Activated CD4-positive, alpha-beta memory T cell treated with anti-CD3 and anti-CD28 coated beads, Interleukin-2, amount 10 ng/mL, durations not matched to agents 7 days and 5 days (primary cell): ENCODE data around the gene MAGEA8. TPM values are rescaled to one million over a fixed set of nuclear protein-coding genes. Genes with fewer than 3 reads are reported as not detected.
"Not testable (repeated sequence)": the region's sequence is repeated elsewhere in the genome, so short reads cannot be mapped to it uniquely, and the experiment has no call there.

Experiments
- CTCF ChIA-PET: fragments of 350-600 bp; sonication (Branson Sonifier 250); formaldehyde crosslinking; loops from one replicate; lab custom pipeline; 2021; ENCODE audit warnings: antibody characterized with exemption, inconsistent platforms; lab: Charles Lee
- POLR2A ChIA-PET: fragments of 350-600 bp; sonication (Branson Sonifier 250); formaldehyde crosslinking; loops from one replicate; lab custom pipeline; 2021; ENCODE audit warnings: antibody characterized with exemption; lab: Charles Lee
- DNase-seq: peaks from one replicate; pipeline ENCODE4 v3.0.0-alpha.2; 2020
- H3K27ac Mint-ChIP-seq: one replicate; pipeline ENCODE4 v1.8.0; 2021; ENCODE audit warnings: mild to moderate bottlenecking, mixed read lengths
- H3K27me3 Mint-ChIP-seq: one replicate; pipeline ENCODE4 v1.8.0; 2021; ENCODE audit warnings: mixed read lengths
- H3K36me3 Mint-ChIP-seq: one replicate; pipeline ENCODE4 v1.8.0; 2021; ENCODE audit warnings: low read depth, mixed read lengths
- H3K4me1 Mint-ChIP-seq: one replicate; pipeline ENCODE4 v1.8.0; 2021; ENCODE audit warnings: mixed read lengths
- H3K4me3 Mint-ChIP-seq: one replicate; pipeline ENCODE4 v1.8.0; 2021; ENCODE audit warnings: mild to moderate bottlenecking, mixed read lengths
- H3K9me3 Mint-ChIP-seq: one replicate; pipeline ENCODE4 v1.8.0; 2021; ENCODE audit warnings: mixed read lengths
- total RNA-seq, 2 experiments: library from RNA; stranded (reverse); gene quantifications; one replicate each; pipeline ENCODE4 v1.2.3, GENCODE V29; 2021

Gene MAGEA8
- total RNA-seq, 2 experiments from 2014 or later, result not detected

- H3K27ac Mint-ChIP-seq, result no peak overlapping the region
- POLR2A ChIA-PET, result interaction anchor here (0.8 to 1.0 kb wide), 3 partner anchors 28 to 569 kb away, joined by 3 to 4 read pairs (median 3); partner anchors contain the start of gene EOLA2
- no peak overlapping the region for H3K4me3 Mint-ChIP-seq
- peaks cover 2% of the 10 kb centered on the region for H3K4me1 Mint-ChIP-seq
- no peaks in the 10 kb centered on the region for H3K36me3 Mint-ChIP-seq
- CTCF ChIA-PET, result no interaction called here
- no peak for DNase-seq
- H3K27me3 Mint-ChIP-seq, result peaks cover 1% of the 10 kb centered on the region
- peaks cover 3% of the 10 kb centered on the region for H3K9me3 Mint-ChIP-seq
Measured at GRCh38 chrX:149910178-149910695, 29.3 kb downstream of the MAGEA8 start.

DNA sequence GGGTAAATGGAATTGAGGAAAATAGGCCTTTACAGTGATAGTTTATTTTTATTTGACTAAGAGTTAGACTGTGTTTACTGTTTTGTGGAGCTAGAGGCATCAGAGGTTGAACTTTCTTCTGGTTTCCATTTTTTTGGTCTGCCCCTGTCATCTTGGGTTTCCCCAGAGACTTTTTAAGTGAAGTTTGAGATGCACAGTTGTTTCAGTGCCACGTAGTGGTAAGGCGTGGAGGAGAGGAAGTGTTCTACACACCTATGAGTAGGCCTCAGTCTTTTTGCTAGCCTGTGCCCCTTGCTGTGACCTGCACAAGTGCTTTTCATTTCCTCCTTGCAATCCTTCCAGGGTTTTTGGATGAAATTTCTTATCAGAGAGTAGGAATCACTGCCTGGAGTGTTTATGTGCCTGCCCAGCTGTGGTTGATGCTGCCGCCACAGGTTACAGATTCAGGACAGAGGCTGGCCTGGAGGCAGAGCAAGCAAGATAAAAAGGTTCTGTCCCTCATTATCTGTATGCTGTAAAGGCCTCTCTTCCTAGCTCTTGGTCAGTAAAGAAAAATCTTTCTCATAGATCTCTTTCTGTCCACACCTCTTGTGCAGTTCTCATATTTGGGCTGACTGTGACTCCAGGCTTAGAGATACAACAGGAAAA is 35.9 kb downstream of the MAGEA8 start:
- no peaks in the 10 kb centered on the region for H3K36me3 Mint-ChIP-seq
- peaks cover 3% of the 10 kb centered on the region for H3K9me3 Mint-ChIP-seq
- H3K27me3 Mint-ChIP-seq, result no peaks in the 10 kb centered on the region
- H3K27ac Mint-ChIP-seq, result peak overlapping the region; percentile 49
- POLR2A ChIA-PET, result no interaction called here
- no peak overlapping the region for H3K4me3 Mint-ChIP-seq
- DNase-seq, result no peak
- peaks cover 4% of the 10 kb centered on the region for H3K4me1 Mint-ChIP-seq
- CTCF ChIA-PET, result interaction anchor here (1.6 kb wide), 1 partner anchor 21 kb away, joined by 4 read pairs; the partner anchor contains the start of gene EOLA2

GRCh38 chrX:149923836-149924235 is 42.9 kb downstream of the MAGEA8 start:
- POLR2A ChIA-PET, H3K36me3 Mint-ChIP-seq, DNase-seq, H3K27me3 Mint-ChIP-seq, H3K4me1 Mint-ChIP-seq, H3K4me3 Mint-ChIP-seq, H3K27ac Mint-ChIP-seq, H3K9me3 Mint-ChIP-seq, CTCF ChIA-PET: not testable (repeated sequence)

DNA sequence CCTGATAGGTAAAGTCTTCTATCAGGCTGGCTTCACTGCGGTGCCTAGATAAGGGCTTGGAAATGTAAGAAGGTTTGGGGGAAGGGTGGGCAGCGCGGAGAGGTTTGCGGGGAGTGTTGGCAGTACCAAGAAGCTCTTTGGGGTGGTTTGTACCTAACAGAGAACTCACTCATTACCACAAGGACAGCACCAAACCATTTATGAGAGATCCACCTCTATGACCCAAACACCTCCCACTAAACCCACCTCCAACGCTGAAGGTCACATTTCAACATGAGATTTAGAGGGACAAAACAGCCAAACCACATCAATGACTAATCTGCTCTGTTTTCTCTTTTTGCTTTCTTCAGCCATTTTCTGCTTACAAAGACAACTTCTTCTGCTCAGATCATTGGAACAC is 43.5 kb downstream of the MAGEA8 start:
- POLR2A ChIA-PET, H3K27me3 Mint-ChIP-seq, H3K4me3 Mint-ChIP-seq, H3K4me1 Mint-ChIP-seq, H3K9me3 Mint-ChIP-seq, DNase-seq, H3K27ac Mint-ChIP-seq, H3K36me3 Mint-ChIP-seq, CTCF ChIA-PET: not testable (repeated sequence)

GRCh38 chrX:149927245-149927963 is 46.4 kb downstream of the MAGEA8 start:
- not testable (repeated sequence) for H3K27me3 Mint-ChIP-seq

DNA sequence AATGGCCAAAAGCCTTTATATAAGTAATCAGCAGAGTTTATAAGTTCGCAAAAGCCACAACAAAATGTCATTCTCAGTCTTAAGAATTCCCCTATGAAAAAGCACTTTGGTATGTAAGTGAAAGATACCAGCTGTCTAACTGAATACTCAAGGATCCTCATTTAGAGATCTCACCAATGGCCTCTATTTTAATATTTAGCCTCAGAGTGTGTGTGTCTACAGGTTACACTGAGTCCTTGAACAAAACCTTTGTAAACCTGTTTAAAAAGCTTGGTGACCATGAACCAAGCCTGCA is 46.9 kb downstream of the MAGEA8 start:
- H3K4me3 Mint-ChIP-seq, H3K36me3 Mint-ChIP-seq, H3K27ac Mint-ChIP-seq, DNase-seq, H3K27me3 Mint-ChIP-seq, CTCF ChIA-PET, POLR2A ChIA-PET, H3K4me1 Mint-ChIP-seq, H3K9me3 Mint-ChIP-seq: not testable (repeated sequence)

More at GRCh38 chrX:149927245-149927963, 46.4 kb downstream of the MAGEA8 start:
- H3K9me3 Mint-ChIP-seq, CTCF ChIA-PET, H3K4me3 Mint-ChIP-seq, H3K36me3 Mint-ChIP-seq, H3K27ac Mint-ChIP-seq, H3K4me1 Mint-ChIP-seq, POLR2A ChIA-PET, DNase-seq: not testable (repeated sequence)

- H3K27me3 Mint-ChIP-seq, CTCF ChIA-PET, H3K36me3 Mint-ChIP-seq, H3K4me1 Mint-ChIP-seq, POLR2A ChIA-PET, H3K4me3 Mint-ChIP-seq, H3K9me3 Mint-ChIP-seq: not testable (repeated sequence)
- peak overlapping the region; percentile 68 for H3K27ac Mint-ChIP-seq
- peak; percentile 50 for DNase-seq
Measured at GRCh38 chrX:149928635-149929034, 47.7 kb downstream of the MAGEA8 start.

GRCh38 chrX:149929400-149929799 is 48.4 kb downstream of the MAGEA8 start, which contains the start of gene HSFX4:
Gene HSFX4 (plus strand): TSS chrX:149929573. CDS start chrX:149929645, 72 bp downstream.
- H3K4me3 Mint-ChIP-seq, DNase-seq, H3K36me3 Mint-ChIP-seq, H3K27me3 Mint-ChIP-seq, CTCF ChIA-PET, H3K9me3 Mint-ChIP-seq, H3K4me1 Mint-ChIP-seq, POLR2A ChIA-PET: not testable (repeated sequence)
- peak within 1 kb of the TSS; percentile 68 for H3K27ac Mint-ChIP-seq

- H3K4me1 Mint-ChIP-seq, H3K36me3 Mint-ChIP-seq, H3K9me3 Mint-ChIP-seq, DNase-seq, H3K27me3 Mint-ChIP-seq, H3K4me3 Mint-ChIP-seq, POLR2A ChIA-PET, CTCF ChIA-PET, H3K27ac Mint-ChIP-seq: not testable (repeated sequence)
Measured at GRCh38 chrX:149931355-149931754, 50.4 kb downstream of the MAGEA8 start.

GRCh38 chrX:149932150-149932549 is 51.2 kb downstream of the MAGEA8 start:
- DNase-seq, H3K36me3 Mint-ChIP-seq, POLR2A ChIA-PET, H3K27me3 Mint-ChIP-seq, H3K27ac Mint-ChIP-seq, H3K4me3 Mint-ChIP-seq, H3K4me1 Mint-ChIP-seq, CTCF ChIA-PET, H3K9me3 Mint-ChIP-seq: not testable (repeated sequence)

- H3K9me3 Mint-ChIP-seq, POLR2A ChIA-PET, CTCF ChIA-PET, H3K4me1 Mint-ChIP-seq, H3K27me3 Mint-ChIP-seq, DNase-seq, H3K27ac Mint-ChIP-seq, H3K4me3 Mint-ChIP-seq, H3K36me3 Mint-ChIP-seq: not testable (repeated sequence)
Measured at GRCh38 chrX:149932970-149933369, 52.0 kb downstream of the MAGEA8 start.

DNA sequence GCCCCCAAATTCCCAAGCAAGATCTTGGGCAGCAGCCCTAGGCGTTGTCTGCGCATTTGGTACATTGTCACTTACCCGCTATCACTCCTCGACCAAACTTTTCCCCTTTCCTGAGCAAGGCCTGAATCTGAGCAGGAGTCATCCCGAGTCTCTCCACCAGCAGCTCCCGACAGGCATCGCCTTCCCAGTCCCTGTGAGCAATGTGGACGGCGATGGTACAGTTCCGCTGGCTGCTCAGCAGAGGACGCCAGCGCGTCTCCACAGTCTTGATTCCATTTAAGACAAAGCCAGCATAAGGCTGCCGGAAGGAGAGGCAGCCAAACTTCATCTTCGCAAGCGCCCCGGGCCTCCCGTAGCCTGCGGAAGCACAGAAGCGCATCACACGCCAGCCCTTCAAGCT is 52.6 kb downstream of the MAGEA8 start:
- H3K36me3 Mint-ChIP-seq, H3K9me3 Mint-ChIP-seq, CTCF ChIA-PET, H3K4me1 Mint-ChIP-seq, H3K27me3 Mint-ChIP-seq, DNase-seq, H3K4me3 Mint-ChIP-seq, POLR2A ChIA-PET, H3K27ac Mint-ChIP-seq: not testable (repeated sequence)
